Measurements from ENCODE around the gene VPS16.

DNA sequence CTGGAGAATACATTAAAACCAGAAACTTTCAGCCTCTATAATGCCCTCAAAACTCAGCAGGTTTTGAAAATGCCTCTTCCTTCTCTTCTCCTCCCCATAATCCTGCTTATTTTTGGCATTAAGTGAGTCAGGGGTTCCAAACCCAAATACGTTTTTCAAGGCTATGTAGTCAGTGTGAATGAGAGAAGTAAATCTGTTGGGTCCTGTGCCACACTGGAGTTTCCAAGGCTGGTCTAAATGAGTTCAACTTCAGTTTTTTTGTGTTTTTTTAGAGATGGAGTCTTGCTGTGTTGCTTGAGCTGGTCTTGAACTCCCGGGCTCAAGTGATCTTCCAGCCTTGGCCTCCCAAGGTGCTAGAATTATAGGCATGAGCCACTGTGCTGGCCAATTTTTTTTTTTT lies 53.7 kb downstream of the VPS16 start:
- no peak for TF ChIP-seq EZH2 (IDR thresholded peaks at IDR 0.05)
- TF ChIP-seq POLR2AphosphoS5 (IDR thresholded peaks at IDR 0.05; ENCODE audit: borderline replicate concordance, low read depth, low read length): no peak
